ENCODE data around the gene PCSK9. TPM values are rescaled to one million over a fixed set of nuclear protein-coding genes. Genes with fewer than 3 reads are reported as not detected.

Gene PCSK9
- total and polyA plus RNA-seq, 2 of the 13 experiments (the other 11 are each of a cell fraction or from before 2014, with no cell fraction given) = 33.3 to 80.5 TPM

GRCh38 chr1:55044617-55045397, 5.5 kb downstream of the PCSK9 start (continued):
- TF ChIP-seq ZNF407 (CRISPR knock-in tag; IDR thresholded peaks at IDR 0.05; ENCODE audit: not compliant biosample characterization) (no peak), JUND (CRISPR knock-in tag; IDR thresholded peaks at IDR 0.05) (0 out of 2 replicates have a peak, but pooled peaks have one; percentile 28), GPBP1L1 (CRISPR knock-in tag; IDR thresholded peaks at IDR 0.05) (no peak), TBX3 (IDR thresholded peaks at IDR 0.05; ENCODE audit: borderline replicate concordance) (no peak), SALL1 (CRISPR knock-in tag; IDR thresholded peaks at IDR 0.05) (peak; percentile 70; the same call in 1 of the 2 replicates), ZNF326 (CRISPR knock-in tag; IDR thresholded peaks at IDR 0.05; ENCODE audit: borderline replicate concordance) (no peak), ZSCAN31 (CRISPR knock-in tag; IDR thresholded peaks at IDR 0.05; ENCODE audit: low read depth) (0 out of 2 replicates have a peak, but pooled peaks have one; percentile 51), ZNF558 (CRISPR knock-in tag; IDR thresholded peaks at IDR 0.05; ENCODE audit: borderline replicate concordance) (no peak), XRCC5 (optimal IDR thresholded peaks at IDR 0.05; ENCODE audit: low read length) (no peak), BCL6 (CRISPR knock-in tag; IDR thresholded peaks at IDR 0.05) (peak; percentile 44; the same call in 1 of the 2 replicates), JUNB (CRISPR knock-in tag; IDR thresholded peaks at IDR 0.05; ENCODE audit: borderline replicate concordance) (no peak), TFDP2 (CRISPR knock-in tag; IDR thresholded peaks at IDR 0.05) (no peak), ZNF580 (CRISPR knock-in tag; IDR thresholded peaks at IDR 0.05; ENCODE audit: borderline replicate concordance, low read depth) (0 out of 2 replicates have a peak, but pooled peaks have one; percentile 28), MYNN (CRISPR knock-in tag; IDR thresholded peaks at IDR 0.05; ENCODE audit: low read depth) (no peak)
